Measurements from ENCODE around the gene RSPO3. TPM values are rescaled to one million over a fixed set of nuclear protein-coding genes. Genes with fewer than 3 reads are reported as not detected.

Gene RSPO3
- total and polyA plus RNA-seq, 9 of the 15 experiments (the other 6 are each of a cell fraction or from before 2014, with no cell fraction given) = not detected

- TF ChIP-seq ETV1 (tag; conservative IDR thresholded peaks at IDR 0.05; ENCODE audit: low read depth) (no peak), CBX3 (IDR thresholded peaks at IDR 0.05; ENCODE audit: borderline replicate concordance in 1 of 2, low read length in 2 of 2) (no peak), ZSCAN32 (CRISPR knock-in tag; IDR thresholded peaks at IDR 0.05) (no peak), SAFB2 (IDR thresholded peaks at IDR 0.05; ENCODE audit: borderline replicate concordance, low read depth, low read length, severe bottlenecking) (no peak), FOSL1 (tag; conservative IDR thresholded peaks at IDR 0.05) (no peak), ZNF184 (CRISPR knock-in tag; IDR thresholded peaks at IDR 0.05) (no peak), CHD7 (IDR thresholded peaks at IDR 0.05; ENCODE audit: low read depth, low read length) (no peak), SMAD4 (CRISPR knock-in tag; conservative IDR thresholded peaks at IDR 0.05) (no peak)
- TF ChIP-seq, protein P1, sequence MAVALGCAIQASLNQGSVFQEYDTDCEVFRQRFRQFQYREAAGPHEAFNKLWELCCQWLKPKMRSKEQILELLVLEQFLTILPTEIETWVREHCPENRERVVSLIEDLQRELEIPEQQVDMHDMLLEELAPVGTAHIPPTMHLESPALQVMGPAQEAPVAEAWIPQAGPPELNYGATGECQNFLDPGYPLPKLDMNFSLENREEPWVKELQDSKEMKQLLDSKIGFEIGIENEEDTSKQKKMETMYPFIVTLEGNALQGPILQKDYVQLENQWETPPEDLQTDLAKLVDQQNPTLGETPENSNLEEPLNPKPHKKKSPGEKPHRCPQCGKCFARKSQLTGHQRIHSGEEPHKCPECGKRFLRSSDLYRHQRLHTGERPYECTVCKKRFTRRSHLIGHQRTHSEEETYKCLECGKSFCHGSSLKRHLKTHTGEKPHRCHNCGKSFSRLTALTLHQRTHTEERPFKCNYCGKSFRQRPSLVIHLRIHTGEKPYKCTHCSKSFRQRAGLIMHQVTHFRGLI (CRISPR knock-in tag; IDR thresholded peaks at IDR 0.05) = no peak
Measured at GRCh38 chr6:127083231-127083962, 35.1 kb upstream of the RSPO3 start (continued).

Data from K562 (cell line).